Uterus (tissue), 2 donors: Measurements from ENCODE around the gene FARP2.

ENCODE experiments used
- CTCF ChIP-seq, 4 experiments: fragments of 200-600 bp in 2 of 4; fragments of 450-650 bp in 2 of 4; sonication (generic) in 2 of 4; IDR thresholded peaks; one replicate each; pipeline ENCODE4 v1.5.1; 2016 to 2019; ENCODE audit warnings: antibody characterized with exemption in 4 of 4, mild to moderate bottlenecking in 2 of 4, moderate library complexity in 1 of 4
- POLR2A ChIP-seq, 2 donors: fragments of 450-650 bp; IDR thresholded peaks; one replicate each; pipeline ENCODE4 v1.6.1; 2016; ENCODE audit warnings: antibody characterized with exemption in 2 of 2, mild to moderate bottlenecking in 1 of 2, moderate library complexity in 1 of 2

DNA sequence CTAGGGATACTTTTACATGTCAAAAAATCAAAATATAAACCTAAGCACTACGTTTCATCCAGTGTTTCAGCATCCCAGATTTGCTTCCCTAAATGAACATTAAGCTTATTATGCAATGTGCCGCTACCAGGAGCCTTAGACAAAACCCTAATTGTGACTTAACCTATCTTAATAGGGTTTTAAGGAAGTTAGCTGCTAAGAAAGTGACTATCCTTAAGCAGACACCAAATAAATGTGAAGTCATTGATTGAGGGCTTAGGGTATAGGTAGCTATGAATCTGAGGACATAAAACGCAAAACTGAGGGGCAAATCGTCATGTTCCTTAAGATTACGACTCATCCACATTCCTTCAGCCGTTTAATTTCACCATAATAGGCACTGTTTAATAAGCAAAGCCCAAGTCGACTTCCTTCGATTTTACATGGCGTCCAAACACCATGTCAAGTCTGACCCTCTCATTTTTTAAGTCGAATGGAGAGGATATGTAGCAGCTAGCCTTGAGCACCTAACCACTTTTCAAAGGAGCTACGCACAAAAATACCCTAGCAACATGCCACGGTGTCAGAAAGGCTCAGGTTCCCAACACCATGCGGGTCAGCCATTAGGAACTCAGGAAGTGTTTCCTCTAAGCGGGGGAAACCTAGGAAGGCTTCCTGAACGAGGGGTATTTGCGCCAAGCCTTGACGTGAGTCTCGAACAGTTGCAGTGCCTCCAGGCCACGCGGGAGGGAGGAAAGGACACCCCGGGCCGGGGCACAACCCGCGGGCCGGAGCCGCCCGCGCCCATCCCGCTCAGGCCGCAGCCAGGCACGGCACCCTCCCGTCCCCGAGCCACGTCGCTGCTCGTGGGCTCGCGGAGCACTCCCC is 41.6 kb upstream of the FARP2 start:
- TF ChIP-seq CTCF (IDR thresholded peaks at IDR 0.05) = no peak
- no peak for TF ChIP-seq POLR2A (IDR thresholded peaks at IDR 0.05)
